Esophagus squamous epithelium (tissue), 4 donors: Measurements from ENCODE around the gene IL11RA.

Experiments used
- CTCF ChIP-seq, 6 experiments: fragments of 450-650 bp in 4 of 6; fragments of 200-600 bp in 2 of 6; sonication (generic) in 2 of 6; IDR thresholded peaks; one replicate each; pipeline ENCODE4 v1.5.1; 2016 to 2019; ENCODE audit warnings: antibody characterized with exemption in 6 of 6, mild to moderate bottlenecking in 4 of 6, moderate library complexity in 4 of 6
- POLR2A ChIP-seq, 4 donors: fragments of 450-650 bp; IDR thresholded peaks; one replicate each; pipeline ENCODE4 v1.6.1; 2017; ENCODE audit warnings: antibody characterized with exemption in 4 of 4, mild to moderate bottlenecking in 4 of 4, moderate library complexity in 3 of 4

DNA sequence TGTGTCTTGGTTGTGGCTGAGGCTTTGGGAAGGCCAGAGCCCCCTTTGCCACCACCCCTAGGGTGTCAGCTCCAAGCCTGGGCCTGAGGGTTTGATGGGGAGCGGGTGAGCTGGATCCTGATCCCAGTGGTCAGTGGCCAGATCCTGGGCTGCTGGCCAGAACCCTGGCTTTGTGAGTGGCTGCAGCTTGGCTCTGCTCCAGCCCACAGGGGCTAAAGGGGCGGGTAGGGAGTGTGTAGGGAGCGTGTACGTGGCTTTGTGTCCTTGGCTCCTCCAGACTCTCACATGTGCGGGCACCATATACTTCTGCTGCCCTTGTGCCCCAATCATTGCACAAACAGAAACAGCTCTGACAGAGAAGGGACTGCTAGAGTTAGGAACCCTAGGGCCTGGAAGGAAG is 1.2 kb upstream of the IL11RA start:
- TF ChIP-seq CTCF (IDR thresholded peaks at IDR 0.05) (no peak), POLR2A (IDR thresholded peaks at IDR 0.05) (no peak)
